ENCODE data around the gene ATG5.
A peak's percentile ranks its signal among the peaks of the same experiment; 100 is the strongest.
"Not testable (repeated sequence)": the region's sequence is repeated elsewhere in the genome, so short reads cannot be mapped to it uniquely, and the experiment has no call there.

The ATG5 gene

GRCh38 chr6:106156413-106156812 is 169.1 kb downstream of the ATG5 start:
- Histone ChIP-seq H3K79me2 (ENCODE audit: low read length) (no peaks in the 10 kb centered on the region), H3K9ac (ENCODE audit: low read length) (no peak overlapping the region), H3K4me1 (ENCODE audit: low read length) (peaks cover 47% of the 10 kb centered on the region), H3K27me3 (ENCODE audit: low read depth, low read length) (no peaks in the 10 kb centered on the region), H3K4me2 (ENCODE audit: low read length) (no peak overlapping the region), H3K9me3 (ENCODE audit: insufficient read depth, low read length) (no peaks in the 10 kb centered on the region), H2AFZ (ENCODE audit: low read depth, low read length) (no peak overlapping the region), H3K36me3 (replicated peaks; ENCODE audit: low read depth, low read length) (no peaks in the 10 kb centered on the region), H4K20me1 (ENCODE audit: insufficient read depth, low read length) (no peaks in the 10 kb centered on the region), H3K4me3 (ENCODE audit: low read length) (no peak overlapping the region), H3K27ac (ENCODE audit: low read length) (no peak overlapping the region)
- no peak for TF ChIP-seq CTCF (IDR thresholded peaks at IDR 0.05; ENCODE audit: low read depth, low read length)
- no peak for TF ChIP-seq EZH2phosphoT487 (IDR thresholded peaks at IDR 0.05; ENCODE audit: low read depth)

GRCh38 chr6:106155219-106155830 is 170.2 kb downstream of the ATG5 start:
- Histone ChIP-seq H3K4me3 (ENCODE audit: low read length) (no peak overlapping the region), H2AFZ (ENCODE audit: low read depth, low read length) (no peak overlapping the region), H4K20me1 (ENCODE audit: insufficient read depth, low read length) (no peaks in the 10 kb centered on the region), H3K27me3 (ENCODE audit: low read depth, low read length) (no peaks in the 10 kb centered on the region), H3K9ac (ENCODE audit: low read length) (no peak overlapping the region), H3K36me3 (replicated peaks; ENCODE audit: low read depth, low read length) (no peaks in the 10 kb centered on the region), H3K4me2 (ENCODE audit: low read length) (peak overlapping the region; percentile 9; the same call in 1 of the 2 replicates), H3K4me1 (ENCODE audit: low read length) (peaks cover 40% of the 10 kb centered on the region), H3K27ac (ENCODE audit: low read length) (no peak overlapping the region), H3K9me3 (ENCODE audit: insufficient read depth, low read length) (no peaks in the 10 kb centered on the region), H3K79me2 (ENCODE audit: low read length) (no peaks in the 10 kb centered on the region)
- TF ChIP-seq CTCF (IDR thresholded peaks at IDR 0.05; ENCODE audit: low read depth, low read length), result no peak
- no peak for TF ChIP-seq EZH2phosphoT487 (IDR thresholded peaks at IDR 0.05; ENCODE audit: low read depth)

- Histone ChIP-seq H4K20me1 (ENCODE audit: insufficient read depth, low read length) (no peaks in the 10 kb centered on the region), H3K9ac (ENCODE audit: low read length) (no peak overlapping the region), H3K79me2 (ENCODE audit: low read length) (no peaks in the 10 kb centered on the region), H3K4me2 (ENCODE audit: low read length) (no peak overlapping the region), H3K27ac (ENCODE audit: low read length) (no peak overlapping the region), H3K27me3 (ENCODE audit: low read depth, low read length) (no peaks in the 10 kb centered on the region), H3K4me1 (ENCODE audit: low read length) (peaks cover 43% of the 10 kb centered on the region), H2AFZ (ENCODE audit: low read depth, low read length) (no peak overlapping the region), H3K36me3 (replicated peaks; ENCODE audit: low read depth, low read length) (no peaks in the 10 kb centered on the region), H3K9me3 (ENCODE audit: insufficient read depth, low read length) (no peaks in the 10 kb centered on the region), H3K4me3 (ENCODE audit: low read length) (no peak overlapping the region)
- TF ChIP-seq CTCF (IDR thresholded peaks at IDR 0.05; ENCODE audit: low read depth, low read length), result no peak
- TF ChIP-seq EZH2phosphoT487 (IDR thresholded peaks at IDR 0.05; ENCODE audit: low read depth), result no peak
These were observed 171.2 kb downstream of the ATG5 start for GRCh38 chr6:106154326-106154725.

GRCh38 chr6:106152952-106153351 is 172.6 kb downstream of the ATG5 start:
- Histone ChIP-seq H3K4me1 (ENCODE audit: low read length) (peaks cover 53% of the 10 kb centered on the region), H3K27ac (ENCODE audit: low read length) (no peak overlapping the region), H3K27me3 (ENCODE audit: low read depth, low read length) (no peaks in the 10 kb centered on the region), H3K36me3 (replicated peaks; ENCODE audit: low read depth, low read length) (no peaks in the 10 kb centered on the region), H3K4me2 (ENCODE audit: low read length) (no peak overlapping the region), H4K20me1 (ENCODE audit: insufficient read depth, low read length) (no peaks in the 10 kb centered on the region), H3K79me2 (ENCODE audit: low read length) (no peaks in the 10 kb centered on the region), H3K4me3 (ENCODE audit: low read length) (no peak overlapping the region), H2AFZ (ENCODE audit: low read depth, low read length) (no peak overlapping the region), H3K9me3 (ENCODE audit: insufficient read depth, low read length) (no peaks in the 10 kb centered on the region), H3K9ac (ENCODE audit: low read length) (no peak overlapping the region)
- TF ChIP-seq EZH2phosphoT487 (IDR thresholded peaks at IDR 0.05; ENCODE audit: low read depth) (no peak), CTCF (IDR thresholded peaks at IDR 0.05; ENCODE audit: low read depth, low read length) (no peak)

- H3K4me1 ChIP-seq (ENCODE audit: low read length), result peaks cover 53% of the 10 kb centered on the region
- H3K27ac ChIP-seq (ENCODE audit: low read length); H3K4me2 ChIP-seq (ENCODE audit: low read length); H2AFZ ChIP-seq (ENCODE audit: low read depth, low read length); H4K20me1 ChIP-seq (ENCODE audit: insufficient read depth, low read length); H3K79me2 ChIP-seq (ENCODE audit: low read length); H3K4me3 ChIP-seq (ENCODE audit: low read length); H3K9me3 ChIP-seq (ENCODE audit: insufficient read depth, low read length); H3K36me3 ChIP-seq (replicated peaks; ENCODE audit: low read depth, low read length); H3K9ac ChIP-seq (ENCODE audit: low read length); H3K27me3 ChIP-seq (ENCODE audit: low read depth, low read length): not testable (repeated sequence)
These were observed 173.1 kb downstream of the ATG5 start for GRCh38 chr6:106152476-106152875.
